ENCODE results near the gene KCNIP4. TPM values are rescaled to one million over a fixed set of nuclear protein-coding genes. Genes with fewer than 3 reads are reported as not detected.

Gene KCNIP4
- total RNA-seq, 4 donors from 2014 or later = 2.5 TPM; not detected in 2

DNA sequence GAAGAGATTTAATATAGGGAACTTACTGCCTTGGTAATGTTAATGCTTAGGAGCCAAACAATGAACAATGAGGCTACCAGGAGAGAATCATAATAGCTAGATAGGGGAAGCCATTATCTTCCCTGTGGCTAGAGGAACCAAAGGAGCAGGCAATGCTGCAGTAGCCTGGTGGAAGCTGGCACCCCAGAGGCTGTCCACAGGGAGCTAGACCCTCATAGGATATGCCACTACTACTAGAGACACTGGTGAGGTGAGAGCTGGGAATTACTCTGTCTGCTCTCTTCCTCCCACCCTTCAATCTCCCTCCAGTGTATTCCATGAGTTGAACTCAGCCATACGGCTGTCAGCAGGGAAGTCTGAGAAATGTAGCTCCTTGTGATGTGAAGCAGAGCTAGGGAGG, 601.4 kb downstream of the KCNIP4 start:
- Histone ChIP-seq H3K27ac (no peak overlapping the region), H3K36me3 (no peaks in the 10 kb centered on the region), H3K27me3 (no peaks in the 10 kb centered on the region), H3K9me3 (no peaks in the 10 kb centered on the region), H3K4me3 (no peak overlapping the region), H3K4me1 (no peaks in the 10 kb centered on the region)
- in situ Hi-C loops (cut with MboI; ENCODE audit: low pct_ligation_motif_present in 1 of 4, low pct_unique_long_range_greater_than_20kb in 1 of 4, low sequenced_read_pairs in 3 of 4) (no loop called here), intact Hi-C loops (cut with DNase I; ENCODE audit: low total_unique reads) (no loop called here)
- WGBS, 2 donors (ENCODE audit: low coverage in 1 of 2) = 45% methylated on average over 1 of the region's 1 CpG; no CpG with 5 or more reads in 1 of the 2 donors
- no peak for TF ChIP-seq POLR2A (IDR thresholded peaks at IDR 0.05)
- TF ChIP-seq POLR2AphosphoS5 (IDR thresholded peaks at IDR 0.05) = no peak
- TF ChIP-seq EP300 (IDR thresholded peaks at IDR 0.05; ENCODE audit: low read depth) = no peak
- no peak for TF ChIP-seq CTCF (IDR thresholded peaks at IDR 0.05)
- no peak for DNase-seq

DNA sequence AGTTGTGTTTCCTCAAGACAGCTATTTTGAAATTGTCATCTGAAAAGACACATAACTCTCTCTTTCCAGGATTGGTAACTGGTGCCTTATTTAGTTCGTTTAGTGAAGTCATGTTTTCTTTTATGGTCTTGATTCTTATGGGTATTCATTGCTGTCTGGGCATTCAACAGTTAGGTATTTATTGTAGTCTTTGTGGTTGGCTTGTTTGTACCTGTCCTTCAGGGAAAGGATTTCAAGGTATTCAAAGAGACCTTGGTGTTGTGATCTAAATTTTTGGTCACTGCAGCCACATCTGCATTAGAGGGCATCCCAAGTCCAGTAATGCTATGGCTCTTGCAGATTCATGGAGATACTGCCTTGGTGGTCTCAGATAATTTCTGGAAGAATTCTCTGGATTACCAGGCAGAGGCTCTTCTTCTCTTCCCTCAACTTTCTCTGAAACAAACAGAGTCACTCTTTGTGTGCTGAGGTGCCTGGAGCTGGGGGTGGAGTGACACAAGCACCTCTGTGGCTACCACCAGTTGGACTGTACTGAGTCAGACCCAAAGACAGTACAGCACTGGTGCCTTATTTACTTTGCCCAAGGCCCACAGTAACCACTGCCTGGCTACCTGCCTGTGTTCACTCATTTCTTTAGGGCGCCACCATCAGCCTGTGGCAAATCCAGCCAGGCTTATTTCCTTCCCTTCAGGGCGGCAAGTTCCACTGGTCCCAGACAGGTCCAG, 620.4 kb downstream of the KCNIP4 start:
- no peak overlapping the region for H3K27ac ChIP-seq
- TF ChIP-seq POLR2A (IDR thresholded peaks at IDR 0.05) (no peak), EP300 (IDR thresholded peaks at IDR 0.05; ENCODE audit: low read depth) (no peak), CTCF (IDR thresholded peaks at IDR 0.05) (no peak), POLR2AphosphoS5 (IDR thresholded peaks at IDR 0.05) (no peak)
- no peaks in the 10 kb centered on the region for H3K4me1 ChIP-seq
- H3K36me3 ChIP-seq = no peaks in the 10 kb centered on the region
- DNase-seq = no peak
- WGBS, 2 donors (ENCODE audit: low coverage in 1 of 2) = 77 to 88% methylated on average over 2 to 3 of the region's 3 CpGs
- no peak overlapping the region for H3K4me3 ChIP-seq
- no peaks in the 10 kb centered on the region for H3K27me3 ChIP-seq
- H3K9me3 ChIP-seq = peaks cover 8 to 9% of the 10 kb centered on the region in 2 donors
- in situ Hi-C loops (cut with MboI; ENCODE audit: low pct_ligation_motif_present in 1 of 4, low pct_unique_long_range_greater_than_20kb in 1 of 4, low sequenced_read_pairs in 3 of 4) = no loop called here
- intact Hi-C loops (cut with DNase I; ENCODE audit: low total_unique reads) = no loop called here

DNA sequence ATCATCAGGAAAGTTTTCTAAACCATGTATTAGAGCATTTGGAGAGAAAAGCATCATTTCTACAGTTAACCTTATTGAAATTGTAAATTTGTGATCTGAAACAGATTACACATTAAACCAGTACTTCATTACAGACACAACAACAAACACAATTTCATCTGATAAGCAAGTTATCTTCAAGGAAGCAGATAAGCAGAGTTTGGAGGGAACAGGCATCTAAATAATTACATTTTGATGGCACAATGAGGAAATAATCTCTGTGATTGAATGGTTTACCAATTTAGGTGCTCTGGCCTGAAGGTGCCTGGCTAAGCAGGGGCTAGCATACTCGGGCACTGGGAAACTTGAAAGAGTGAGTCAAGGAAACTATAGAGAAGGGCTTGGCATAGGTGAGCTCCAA, 628.5 kb downstream of the KCNIP4 start:
- H3K36me3 ChIP-seq = no peaks in the 10 kb centered on the region
- 43 to 63% methylated on average over 1 of the region's 1 CpG for WGBS, 2 donors (ENCODE audit: low coverage in 1 of 2)
- in situ Hi-C loops (cut with MboI; ENCODE audit: low pct_ligation_motif_present in 1 of 4, low pct_unique_long_range_greater_than_20kb in 1 of 4, low sequenced_read_pairs in 3 of 4) = no loop called here
- H3K9me3 ChIP-seq = peaks cover 6 to 9% of the 10 kb centered on the region in 2 donors
- H3K27me3 ChIP-seq = no peaks in the 10 kb centered on the region
- no peak overlapping the region for H3K27ac ChIP-seq
- intact Hi-C loops (cut with DNase I; ENCODE audit: low total_unique reads) = no loop called here
- H3K4me3 ChIP-seq = no peak overlapping the region
- no peaks in the 10 kb centered on the region for H3K4me1 ChIP-seq
- DNase-seq = no peak
- no peak for TF ChIP-seq EP300 (IDR thresholded peaks at IDR 0.05; ENCODE audit: low read depth)

- TF ChIP-seq CTCF (IDR thresholded peaks at IDR 0.05) = no peak
- TF ChIP-seq POLR2AphosphoS5 (IDR thresholded peaks at IDR 0.05) = no peak
- no peak for TF ChIP-seq POLR2A (IDR thresholded peaks at IDR 0.05)
- no peak for TF ChIP-seq EP300 (IDR thresholded peaks at IDR 0.05; ENCODE audit: low read depth)
- in situ Hi-C loops (cut with MboI; ENCODE audit: low pct_ligation_motif_present in 1 of 4, low pct_unique_long_range_greater_than_20kb in 1 of 4, low sequenced_read_pairs in 3 of 4) = no loop called here
- intact Hi-C loops (cut with DNase I; ENCODE audit: low total_unique reads) = no loop called here
- no peak overlapping the region for H3K27ac ChIP-seq
- H3K36me3 ChIP-seq = no peaks in the 10 kb centered on the region
- WGBS, 2 donors (ENCODE audit: low coverage in 1 of 2) = 48 to 61% methylated on average over 3 of the region's 3 CpGs
- no peak for DNase-seq
- no peaks in the 10 kb centered on the region for H3K4me1 ChIP-seq
- peaks cover 16% of the 10 kb centered on the region for H3K27me3 ChIP-seq
- no peak overlapping the region for H3K4me3 ChIP-seq
- H3K9me3 ChIP-seq = no peaks in the 10 kb centered on the region
Measured at GRCh38 chr4:21307709-21308108, 640.9 kb downstream of the KCNIP4 start.

DNA sequence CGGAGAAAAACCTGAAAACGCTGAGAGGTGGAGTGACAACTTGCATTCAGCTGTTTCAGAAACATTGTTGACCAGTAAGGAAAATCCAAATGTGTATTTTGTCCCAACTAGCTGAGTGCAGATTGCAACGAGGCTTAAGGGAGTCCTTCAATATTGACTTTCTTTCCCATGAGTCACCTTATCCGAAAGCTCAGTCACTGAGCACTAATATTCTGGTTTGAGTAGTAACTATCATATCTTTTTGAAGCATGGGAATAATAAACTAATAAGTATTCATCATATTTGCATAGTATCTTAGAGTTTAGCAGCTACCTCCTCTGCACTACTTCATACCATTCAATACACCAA, 644.1 kb downstream of the KCNIP4 start:
- in situ Hi-C loops (cut with MboI; ENCODE audit: low pct_ligation_motif_present in 1 of 4, low pct_unique_long_range_greater_than_20kb in 1 of 4, low sequenced_read_pairs in 3 of 4) (no loop called here), intact Hi-C loops (cut with DNase I; ENCODE audit: low total_unique reads) (no loop called here)
- Histone ChIP-seq H3K27ac (no peak overlapping the region), H3K4me1 (no peaks in the 10 kb centered on the region), H3K27me3 (peaks cover 20% of the 10 kb centered on the region), H3K36me3 (no peaks in the 10 kb centered on the region), H3K9me3 (no peaks in the 10 kb centered on the region), H3K4me3 (peak overlapping the region in 1 of 4 donors; percentile 11)
- 8 to 16% methylated on average over 2 to 4 of the region's 4 CpGs for WGBS, 2 donors (ENCODE audit: low coverage in 1 of 2)
- TF ChIP-seq POLR2AphosphoS5 (IDR thresholded peaks at IDR 0.05) (no peak), CTCF (IDR thresholded peaks at IDR 0.05) (no peak), POLR2A (IDR thresholded peaks at IDR 0.05) (no peak), EP300 (IDR thresholded peaks at IDR 0.05; ENCODE audit: low read depth) (no peak)
- no peak for DNase-seq

Data from transverse colon (tissue), 4 donors.